GM06990 (cell line): ENCODE results near the gene ICA1.
"Not testable (repeated sequence)": the region's sequence is repeated elsewhere in the genome, so short reads cannot be mapped to it uniquely, and the experiment has no call there.

Experiments used
- DNase-seq: peaks from one replicate; pipeline ENCODE4 v3.0.0-alpha.2; 2011; ENCODE audit not compliant: insufficient read length; ENCODE audit errors: extremely low read depth
- H3K27me3 ChIP-seq: replicated peaks from 2 replicates; pipeline ENCODE4 v1.6.0; 2011; ENCODE audit warnings: low read length; ENCODE audit not compliant: control insufficient read depth, insufficient read depth
- H3K36me3 ChIP-seq: 2 replicates; pipeline ENCODE4 v1.5.1; 2011; ENCODE audit warnings: low read length; ENCODE audit not compliant: control insufficient read depth, insufficient read depth
- H3K4me3 ChIP-seq: replicated peaks from 2 replicates; pipeline ENCODE4 v1.5.1; 2011; ENCODE audit warnings: low read depth, mild to moderate bottlenecking, control low read depth, low read length
- TF ChIP-seq, protein P1 (sequence below): IDR thresholded peaks from 2 replicates; pipeline ENCODE4 v1.5.1; 2011; ENCODE audit warnings: low read length, control low read depth, mild to moderate bottlenecking, inconsistent platforms; ENCODE audit not compliant: insufficient read depth, poor library complexity, severe bottlenecking

Gene ICA1

DNA sequence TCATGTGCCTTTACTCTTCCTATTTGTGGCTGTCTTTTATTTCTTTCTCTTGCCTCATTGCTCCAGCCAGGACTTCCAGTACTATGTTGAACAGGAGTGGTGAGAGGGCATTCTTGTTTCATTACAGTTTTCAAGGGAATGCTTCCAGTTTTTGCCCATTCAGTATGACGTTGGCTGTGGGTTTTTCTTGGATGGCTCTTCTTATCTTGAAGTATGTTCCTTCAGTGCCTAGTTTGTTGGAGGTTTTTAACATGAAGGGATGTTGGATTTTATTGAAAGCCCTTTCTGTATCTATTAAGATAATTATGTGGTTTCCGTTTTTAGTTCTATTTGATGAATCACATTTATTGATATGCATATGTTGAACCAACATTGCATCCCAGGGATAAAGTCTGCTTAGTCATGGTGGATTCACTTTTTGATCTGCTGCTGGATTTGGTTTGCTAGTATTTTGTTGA lies 196.6 kb downstream of the ICA1 start:
- Histone ChIP-seq H3K27me3 (no peaks in the 10 kb centered on the region), H3K4me3 (no peak overlapping the region), H3K36me3 (peaks cover 7% of the 10 kb centered on the region)
- no peak for DNase-seq
- TF ChIP-seq, protein P1, sequence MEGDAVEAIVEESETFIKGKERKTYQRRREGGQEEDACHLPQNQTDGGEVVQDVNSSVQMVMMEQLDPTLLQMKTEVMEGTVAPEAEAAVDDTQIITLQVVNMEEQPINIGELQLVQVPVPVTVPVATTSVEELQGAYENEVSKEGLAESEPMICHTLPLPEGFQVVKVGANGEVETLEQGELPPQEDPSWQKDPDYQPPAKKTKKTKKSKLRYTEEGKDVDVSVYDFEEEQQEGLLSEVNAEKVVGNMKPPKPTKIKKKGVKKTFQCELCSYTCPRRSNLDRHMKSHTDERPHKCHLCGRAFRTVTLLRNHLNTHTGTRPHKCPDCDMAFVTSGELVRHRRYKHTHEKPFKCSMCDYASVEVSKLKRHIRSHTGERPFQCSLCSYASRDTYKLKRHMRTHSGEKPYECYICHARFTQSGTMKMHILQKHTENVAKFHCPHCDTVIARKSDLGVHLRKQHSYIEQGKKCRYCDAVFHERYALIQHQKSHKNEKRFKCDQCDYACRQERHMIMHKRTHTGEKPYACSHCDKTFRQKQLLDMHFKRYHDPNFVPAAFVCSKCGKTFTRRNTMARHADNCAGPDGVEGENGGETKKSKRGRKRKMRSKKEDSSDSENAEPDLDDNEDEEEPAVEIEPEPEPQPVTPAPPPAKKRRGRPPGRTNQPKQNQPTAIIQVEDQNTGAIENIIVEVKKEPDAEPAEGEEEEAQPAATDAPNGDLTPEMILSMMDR = no peak

DNA sequence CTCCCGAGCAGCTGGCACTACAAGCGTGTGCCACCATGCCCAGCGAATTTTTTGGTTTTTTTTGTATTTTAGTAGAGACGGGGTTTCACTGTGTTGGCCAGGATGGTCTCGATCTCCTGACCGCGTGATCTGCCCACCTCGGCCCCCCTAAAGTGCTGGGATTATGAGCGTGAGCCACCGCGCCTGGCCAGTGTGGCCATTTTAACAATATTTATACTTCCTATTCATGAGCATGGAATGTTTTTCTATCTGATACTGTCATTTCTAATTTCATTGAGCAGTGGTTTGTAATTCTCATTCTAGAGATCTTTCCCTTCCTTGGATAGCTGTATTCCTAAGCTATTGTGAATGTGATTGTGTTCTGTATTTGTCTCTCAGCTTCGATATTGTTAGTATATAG lies 197.1 kb downstream of the ICA1 start:
- no peak for DNase-seq
- H3K36me3 ChIP-seq = peaks cover 7% of the 10 kb centered on the region
- TF ChIP-seq, protein P1 = no peak
- H3K27me3 ChIP-seq = no peaks in the 10 kb centered on the region
- H3K4me3 ChIP-seq = no peak overlapping the region

DNA sequence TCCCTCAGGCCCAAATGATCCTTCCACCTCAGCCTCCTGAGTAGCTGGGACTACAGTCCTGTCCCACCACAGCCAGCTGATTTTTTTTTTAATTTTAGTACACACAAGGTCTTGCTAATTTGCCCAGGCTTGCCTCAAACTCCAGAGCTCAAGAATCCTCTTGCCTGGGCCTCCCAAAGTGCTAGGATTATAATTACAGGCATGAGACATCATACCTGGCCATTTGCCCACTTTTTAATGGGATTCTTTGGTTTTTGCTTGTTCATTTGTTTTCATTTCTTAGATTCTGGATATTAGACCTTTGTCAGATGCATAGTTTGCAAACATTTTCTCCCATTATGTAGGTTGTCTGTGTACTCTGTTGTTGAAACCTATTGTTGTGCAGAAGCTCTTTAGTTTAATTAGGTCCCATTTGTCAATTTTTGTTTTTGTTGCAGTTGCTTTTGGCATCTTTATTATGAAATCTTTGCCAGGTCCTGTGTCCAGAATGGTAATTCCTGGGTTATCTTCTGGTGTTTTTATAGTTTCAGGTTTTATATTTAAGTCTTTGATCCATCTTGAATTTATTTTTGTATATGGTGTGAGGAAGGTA lies 198.2 kb downstream of the ICA1 start:
- DNase-seq = no peak
- TF ChIP-seq, protein P1 = no peak
- H3K36me3 ChIP-seq = peaks cover under 1% of the 10 kb centered on the region

DNA sequence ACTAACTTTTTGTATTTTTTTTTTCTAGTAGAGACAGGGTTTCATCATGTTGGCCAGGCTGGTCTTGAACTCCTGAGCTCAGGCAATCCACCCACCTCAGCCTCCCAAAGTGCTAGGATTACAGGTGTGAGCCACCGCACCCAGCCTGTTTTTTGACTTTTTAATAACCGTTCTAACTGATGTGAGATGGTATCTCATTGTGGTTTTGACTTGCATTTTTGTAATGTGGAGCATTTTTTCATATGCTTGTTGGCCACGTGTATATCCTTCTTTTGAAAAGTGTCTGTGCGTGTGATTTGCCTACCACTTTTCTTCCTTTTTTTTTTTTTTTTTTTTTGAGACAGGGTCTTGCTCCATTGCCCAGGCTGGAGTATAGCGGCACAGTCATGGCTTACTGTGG lies 198.7 kb downstream of the ICA1 start:
- DNase-seq, H3K27me3 ChIP-seq, H3K4me3 ChIP-seq, H3K36me3 ChIP-seq: not testable (repeated sequence)

More for the DNA sequence above, 198.2 kb downstream of the ICA1 start:
- Histone ChIP-seq H3K4me3 (no peak overlapping the region), H3K27me3 (no peaks in the 10 kb centered on the region)
